ENCODE data around the gene THAP7. TPM values are rescaled to one million over a fixed set of nuclear protein-coding genes. Genes with fewer than 3 reads are reported as not detected.

THAP7 gene
- total RNA-seq, 1 donor from 2014 or later: 12.2 TPM

DNA sequence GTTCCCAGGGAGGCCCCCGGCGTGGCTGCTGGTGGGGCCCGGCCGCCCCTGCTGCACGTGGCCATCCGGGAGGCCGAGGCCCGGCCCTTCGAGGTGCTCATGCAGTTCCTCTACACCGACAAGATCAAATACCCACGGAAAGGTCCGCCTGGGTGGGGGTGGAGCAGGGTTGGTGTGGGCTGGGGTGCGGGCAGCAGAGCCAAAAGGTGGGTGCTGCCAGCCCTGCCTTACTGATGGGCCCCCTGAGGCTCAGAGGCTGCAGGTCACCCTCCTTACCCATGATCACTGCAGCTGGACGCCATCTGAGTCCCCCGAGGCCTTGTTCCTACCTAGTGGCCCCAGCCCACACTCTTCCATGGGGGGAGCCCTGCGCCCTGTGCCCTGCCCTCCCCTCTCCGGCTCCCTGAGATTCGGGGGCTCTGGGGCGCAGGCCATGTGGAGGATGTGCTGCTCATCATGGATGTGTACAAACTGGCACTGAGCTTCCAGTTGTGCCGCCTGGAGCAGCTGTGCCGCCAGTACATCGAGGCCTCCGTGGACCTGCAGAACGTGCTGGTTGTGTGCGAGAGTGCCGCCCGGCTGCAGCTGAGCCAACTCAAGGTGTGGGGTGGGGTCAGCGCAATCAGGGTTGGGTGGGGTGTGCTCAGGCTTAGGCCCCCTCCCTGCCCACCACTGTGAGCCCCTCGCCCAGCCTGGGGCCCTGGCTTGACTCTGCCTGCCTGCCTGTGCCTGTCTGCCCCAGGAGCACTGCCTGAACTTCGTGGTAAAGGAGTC lies 7.6 kb downstream of the THAP7 start:
- Histone ChIP-seq H3K27ac (ENCODE audit: low read depth, low read length) (no peak overlapping the region), H2AFZ (ENCODE audit: low read depth, low read length) (no peak overlapping the region), H3K9me3 (ENCODE audit: insufficient read depth, low read depth, low read length) (no peaks in the 10 kb centered on the region), H3K27me3 (ENCODE audit: insufficient read depth, low read length) (no peaks in the 10 kb centered on the region), H3K79me2 (ENCODE audit: insufficient read depth, low read length) (peaks cover under 1% of the 10 kb centered on the region), H3K4me1 (ENCODE audit: insufficient read depth, low read length) (peaks cover 6% of the 10 kb centered on the region), H4K20me1 (ENCODE audit: insufficient read depth, low read length) (peaks cover 27% of the 10 kb centered on the region), H3K9ac (ENCODE audit: low read length) (no peak overlapping the region), H3K36me3 (ENCODE audit: insufficient read depth, low read length) (no peaks in the 10 kb centered on the region), H3K4me3 (ENCODE audit: insufficient read depth, low read depth, low read length) (no peak overlapping the region), H3K4me2 (ENCODE audit: low read length) (no peak overlapping the region)
- H3K4me3 Mint-ChIP-seq (ENCODE audit: unreplicated experiment): no peak overlapping the region
- DNase-seq (ENCODE audit: low read depth) (no peak), FAIRE-seq (no peak)
- H3K36me3 Mint-ChIP-seq (ENCODE audit: low read depth, unreplicated experiment): peaks cover 6% of the 10 kb centered on the region
- H3K4me1 Mint-ChIP-seq (ENCODE audit: low read depth, unreplicated experiment): no peaks in the 10 kb centered on the region
- TF ChIP-seq, protein P1, sequence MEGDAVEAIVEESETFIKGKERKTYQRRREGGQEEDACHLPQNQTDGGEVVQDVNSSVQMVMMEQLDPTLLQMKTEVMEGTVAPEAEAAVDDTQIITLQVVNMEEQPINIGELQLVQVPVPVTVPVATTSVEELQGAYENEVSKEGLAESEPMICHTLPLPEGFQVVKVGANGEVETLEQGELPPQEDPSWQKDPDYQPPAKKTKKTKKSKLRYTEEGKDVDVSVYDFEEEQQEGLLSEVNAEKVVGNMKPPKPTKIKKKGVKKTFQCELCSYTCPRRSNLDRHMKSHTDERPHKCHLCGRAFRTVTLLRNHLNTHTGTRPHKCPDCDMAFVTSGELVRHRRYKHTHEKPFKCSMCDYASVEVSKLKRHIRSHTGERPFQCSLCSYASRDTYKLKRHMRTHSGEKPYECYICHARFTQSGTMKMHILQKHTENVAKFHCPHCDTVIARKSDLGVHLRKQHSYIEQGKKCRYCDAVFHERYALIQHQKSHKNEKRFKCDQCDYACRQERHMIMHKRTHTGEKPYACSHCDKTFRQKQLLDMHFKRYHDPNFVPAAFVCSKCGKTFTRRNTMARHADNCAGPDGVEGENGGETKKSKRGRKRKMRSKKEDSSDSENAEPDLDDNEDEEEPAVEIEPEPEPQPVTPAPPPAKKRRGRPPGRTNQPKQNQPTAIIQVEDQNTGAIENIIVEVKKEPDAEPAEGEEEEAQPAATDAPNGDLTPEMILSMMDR (IDR thresholded peaks at IDR 0.05; ENCODE audit: insufficient read depth, low read depth, low read length): no peak
- TF ChIP-seq EZH2 (IDR thresholded peaks at IDR 0.05; ENCODE audit: insufficient read depth, low read length): no peak
- H3K27ac Mint-ChIP-seq (ENCODE audit: unreplicated experiment): no peak overlapping the region
- H3K27me3 Mint-ChIP-seq (ENCODE audit: low read depth, unreplicated experiment): no peaks in the 10 kb centered on the region
- no peaks in the 10 kb centered on the region for H3K9me3 Mint-ChIP-seq (ENCODE audit: unreplicated experiment)

DNA sequence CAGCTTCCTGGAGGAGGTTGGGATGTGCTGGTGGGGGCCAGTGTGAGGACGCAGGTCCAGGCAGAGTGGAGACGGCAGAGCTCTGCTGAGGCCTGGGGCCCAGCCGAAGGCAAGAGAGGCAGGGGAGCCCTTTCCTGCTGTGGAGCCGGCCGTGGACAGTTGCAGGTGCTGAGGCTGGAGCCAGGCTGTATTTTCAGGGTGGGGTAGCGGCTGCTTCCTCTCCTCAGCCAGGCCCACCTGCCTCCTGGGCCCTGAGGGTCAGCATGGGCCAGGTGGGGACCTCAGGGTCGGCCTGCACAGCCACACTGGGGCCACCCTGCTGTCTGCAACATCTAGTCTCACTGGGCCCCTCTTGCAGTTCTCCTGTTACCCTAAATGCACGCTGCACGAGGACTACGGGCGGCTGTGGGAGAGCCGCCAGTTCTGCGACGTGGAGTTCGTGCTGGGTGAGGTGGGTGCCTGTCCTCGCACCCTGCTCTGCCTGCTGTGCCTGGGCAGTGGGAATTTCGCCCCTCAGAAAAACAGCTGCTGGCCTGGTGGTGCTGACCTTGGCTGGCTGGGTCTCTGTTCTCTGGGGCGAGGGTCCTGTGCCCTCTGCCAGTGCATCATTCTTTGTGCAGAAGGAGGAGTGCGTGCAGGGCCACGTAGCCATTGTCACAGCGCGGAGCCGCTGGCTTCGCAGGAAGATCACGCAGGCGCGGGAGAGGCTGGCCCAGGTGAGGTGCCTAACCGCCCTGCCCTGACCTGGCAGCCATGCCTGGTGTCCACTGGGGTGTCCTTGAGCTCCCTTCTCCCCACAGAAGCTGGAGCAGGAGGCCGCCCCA lies 8.4 kb downstream of the THAP7 start:
- H3K4me3 Mint-ChIP-seq (ENCODE audit: unreplicated experiment): no peak overlapping the region
- no peak for FAIRE-seq
- no peak overlapping the region for H3K9ac ChIP-seq (ENCODE audit: low read length)

More for the DNA sequence above, 8.4 kb downstream of the THAP7 start:
- H3K4me1 Mint-ChIP-seq (ENCODE audit: low read depth, unreplicated experiment): no peaks in the 10 kb centered on the region
- Histone ChIP-seq H2AFZ (ENCODE audit: low read depth, low read length) (no peak overlapping the region), H4K20me1 (ENCODE audit: insufficient read depth, low read length) (peaks cover 19% of the 10 kb centered on the region), H3K4me2 (ENCODE audit: low read length) (no peak overlapping the region), H3K79me2 (ENCODE audit: insufficient read depth, low read length) (no peaks in the 10 kb centered on the region), H3K27me3 (ENCODE audit: insufficient read depth, low read length) (no peaks in the 10 kb centered on the region), H3K4me3 (ENCODE audit: insufficient read depth, low read depth, low read length) (no peak overlapping the region), H3K27ac (ENCODE audit: low read depth, low read length) (no peak overlapping the region), H3K9me3 (ENCODE audit: insufficient read depth, low read depth, low read length) (no peaks in the 10 kb centered on the region), H3K4me1 (ENCODE audit: insufficient read depth, low read length) (peaks cover 6% of the 10 kb centered on the region), H3K36me3 (ENCODE audit: insufficient read depth, low read length) (no peaks in the 10 kb centered on the region)
- H3K36me3 Mint-ChIP-seq (ENCODE audit: low read depth, unreplicated experiment): peaks cover 6% of the 10 kb centered on the region
- TF ChIP-seq, protein P1 (IDR thresholded peaks at IDR 0.05; ENCODE audit: insufficient read depth, low read depth, low read length): no peak
- TF ChIP-seq EZH2 (IDR thresholded peaks at IDR 0.05; ENCODE audit: insufficient read depth, low read length): no peak
- H3K27ac Mint-ChIP-seq (ENCODE audit: unreplicated experiment): no peak overlapping the region
- no peaks in the 10 kb centered on the region for H3K27me3 Mint-ChIP-seq (ENCODE audit: low read depth, unreplicated experiment)
- no peak for DNase-seq (ENCODE audit: low read depth)
- no peaks in the 10 kb centered on the region for H3K9me3 Mint-ChIP-seq (ENCODE audit: unreplicated experiment)
